ENCODE results near the gene MAP4.

The MAP4 gene

GRCh38 chr3:47961036-47961435 lies 55.2 kb downstream of the MAP4 start:
- DNase-seq (ENCODE audit: low spot score) = no peak

DNA sequence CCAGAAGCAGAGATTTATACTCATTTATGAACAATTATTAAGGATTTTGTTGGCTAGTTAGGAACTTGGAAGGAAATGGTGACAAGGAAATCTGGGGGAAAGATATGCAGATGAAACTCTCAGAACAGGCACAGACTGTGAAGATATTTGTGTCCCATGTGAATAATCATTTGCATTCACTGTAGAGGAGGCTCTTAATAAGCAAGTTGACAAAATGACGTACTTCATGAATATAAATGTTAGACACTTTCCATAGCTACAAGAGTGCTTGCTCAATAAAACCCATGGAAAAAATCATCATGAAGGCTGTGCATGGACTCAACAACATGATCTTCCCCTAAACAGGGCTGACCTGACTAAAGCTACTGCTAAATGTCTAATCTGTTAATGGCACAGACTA lies 59.7 kb downstream of the MAP4 start:
- DNase-seq (ENCODE audit: low spot score) = no peak

DNA sequence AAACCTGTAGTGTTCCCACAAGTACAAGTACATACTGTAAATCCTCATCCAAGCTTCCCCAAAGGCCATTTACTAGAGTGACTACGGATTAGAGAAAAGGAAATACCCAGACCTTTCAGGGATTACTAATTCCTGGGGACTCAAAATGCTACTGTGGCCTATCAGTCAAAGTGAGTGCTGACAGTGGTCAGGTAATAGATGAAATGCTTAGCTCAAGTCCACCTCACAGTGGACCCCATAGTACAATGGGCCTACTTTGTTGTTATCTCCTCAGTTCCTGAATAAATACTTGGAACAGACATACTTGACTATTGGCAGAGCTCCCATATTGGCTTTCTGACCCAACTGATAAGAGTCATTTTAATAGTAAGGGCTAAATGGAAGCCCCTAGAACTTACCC lies 61.6 kb downstream of the MAP4 start:
- no peak for DNase-seq (ENCODE audit: low spot score)

DNA sequence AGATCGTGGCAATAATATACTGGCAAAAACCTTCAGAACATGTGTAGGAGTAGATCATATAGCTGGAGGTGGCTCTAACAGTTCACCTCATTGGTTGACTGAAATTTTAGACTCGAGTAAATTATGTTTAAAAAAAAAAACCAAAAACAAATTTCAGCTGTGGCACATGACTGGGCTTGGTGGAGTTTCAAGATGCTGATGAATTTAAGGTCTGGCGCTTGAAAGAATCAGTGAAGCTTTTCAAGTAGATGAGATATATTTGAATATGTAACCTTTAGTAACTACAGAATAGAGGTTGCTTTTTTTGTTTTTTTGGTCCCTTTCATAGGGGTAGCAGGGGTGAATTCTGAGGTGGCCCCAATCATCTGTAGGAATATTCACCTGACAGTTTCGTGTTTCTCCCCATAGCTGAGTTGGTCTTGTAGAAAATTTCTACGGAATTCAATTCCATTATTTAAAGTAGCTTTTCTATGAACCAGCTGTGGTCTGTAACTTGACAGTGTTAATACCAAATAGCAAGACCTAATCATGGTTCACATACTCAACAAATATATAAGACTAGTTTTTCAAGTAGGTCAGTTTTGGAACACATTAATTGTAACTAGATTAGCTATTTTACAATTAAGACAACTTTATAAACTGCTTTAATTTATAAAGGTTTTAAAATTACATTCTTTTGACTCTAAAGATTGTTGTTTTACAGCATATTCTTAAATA lies 65.6 kb downstream of the MAP4 start:
- no peak for DNase-seq (ENCODE audit: low spot score)

DNA sequence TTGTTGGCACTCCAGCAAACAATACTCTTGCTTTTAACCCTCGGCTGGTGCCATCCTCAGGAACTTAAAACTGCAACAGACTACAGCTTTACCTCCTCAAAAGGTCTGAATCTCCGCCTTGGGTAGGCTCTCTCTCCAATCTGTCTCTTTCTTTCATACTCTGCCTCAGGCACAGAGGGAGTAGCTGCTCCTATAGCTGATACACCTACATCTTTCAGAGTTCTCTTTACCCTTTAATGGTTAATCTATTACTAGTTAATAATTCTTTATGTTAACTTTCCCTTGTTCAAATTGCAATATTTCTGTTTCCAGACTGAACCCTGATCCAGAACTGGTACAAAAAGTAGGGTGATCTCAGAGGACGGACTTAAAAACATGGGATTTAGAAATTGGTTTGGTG lies 66.2 kb downstream of the MAP4 start:
- DNase-seq (ENCODE audit: low spot score) = no peak

DNA sequence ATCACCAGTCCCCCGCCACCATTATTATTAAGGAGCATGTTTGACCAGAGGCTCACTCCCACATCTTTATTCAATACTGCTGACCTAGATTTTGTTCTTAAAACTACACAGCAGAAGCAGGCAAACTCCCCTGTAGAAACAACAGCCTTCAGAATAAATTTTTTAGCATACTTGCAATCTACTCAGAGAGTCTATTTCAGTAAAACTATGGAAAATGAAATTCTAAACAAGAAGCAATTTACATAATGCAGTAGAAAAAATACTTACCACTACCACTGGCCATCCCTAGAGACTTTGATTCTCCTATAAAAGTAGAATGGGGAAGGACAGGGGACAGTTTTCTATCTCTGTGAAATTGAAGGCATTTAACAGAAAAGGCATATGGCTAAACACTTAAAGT lies 76.0 kb downstream of the MAP4 start:
- DNase-seq (ENCODE audit: low spot score) = no peak

- DNase-seq (ENCODE audit: low spot score) = no peak
These were observed 83.8 kb downstream of the MAP4 start for GRCh38 chr3:47932421-47932820.

DNA sequence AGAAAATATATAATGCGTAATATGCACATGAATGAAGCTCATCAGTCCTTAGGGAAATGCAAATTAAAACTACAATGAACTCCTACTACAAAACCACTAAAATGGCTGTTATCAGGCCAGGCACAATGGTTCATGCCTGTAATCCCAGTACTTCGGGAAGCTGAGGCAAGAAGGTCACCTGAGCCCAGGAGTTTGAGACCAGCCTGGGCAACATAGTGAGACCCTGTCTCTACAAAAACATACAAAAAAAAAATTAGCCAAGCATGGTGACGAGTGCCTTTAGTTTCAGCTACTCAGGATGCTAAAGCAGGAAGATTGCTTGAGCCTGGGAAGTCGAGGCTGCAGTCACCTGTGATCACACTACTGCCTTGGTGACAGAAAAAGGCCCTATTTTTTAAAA lies 85.2 kb downstream of the MAP4 start:
- DNase-seq (ENCODE audit: low spot score) = no peak

- DNase-seq (ENCODE audit: low spot score) = no peak
These were observed 99.5 kb downstream of the MAP4 start for GRCh38 chr3:47916696-47917095.

DNA sequence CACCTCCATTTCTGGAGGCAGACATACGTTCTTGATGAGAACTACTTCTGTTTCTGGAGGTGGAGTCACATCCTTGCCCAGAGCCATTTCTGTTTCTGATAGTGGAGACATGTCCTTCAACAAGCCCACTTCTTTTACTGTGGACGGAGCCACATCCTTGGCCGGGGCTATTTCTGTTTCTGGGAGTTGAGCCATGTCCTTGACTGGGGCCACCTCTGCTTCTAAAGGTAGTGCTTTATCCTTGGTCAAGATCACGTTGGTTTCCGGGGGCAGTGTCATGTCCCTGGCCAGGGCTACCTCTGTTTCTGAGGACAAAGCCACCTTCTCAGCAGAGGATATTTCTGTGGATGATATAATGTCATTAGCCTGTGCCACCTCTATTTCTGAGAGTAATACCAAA lies 100.0 kb downstream of the MAP4 start:
- DNase-seq (ENCODE audit: low spot score) = no peak

DNA sequence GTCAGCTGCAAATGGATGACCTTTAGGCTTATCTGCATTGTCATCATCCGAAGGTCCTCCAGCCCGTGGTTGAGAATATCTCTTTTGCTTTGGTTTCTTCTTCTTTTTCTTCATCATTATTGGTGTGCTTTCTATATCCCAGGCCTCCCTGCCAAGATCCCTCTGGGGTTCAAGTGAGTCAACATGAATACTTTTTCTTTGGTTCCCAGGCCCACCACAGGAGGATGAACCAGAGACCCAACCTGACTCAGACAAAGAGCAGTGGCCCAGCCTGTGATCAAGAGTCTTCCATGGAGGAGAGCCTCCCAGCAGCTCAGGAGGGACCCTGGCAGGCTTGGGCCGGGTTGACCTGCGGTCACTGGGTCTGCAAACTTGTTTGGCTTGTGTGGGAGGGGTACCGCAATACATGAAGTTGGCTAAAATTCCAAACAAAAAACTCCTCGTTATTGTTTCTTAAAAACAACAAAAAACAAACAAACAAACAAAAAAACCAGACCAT lies 104.2 kb downstream of the MAP4 start:
- no peak for DNase-seq (ENCODE audit: low spot score)

GRCh38 chr3:47910777-47911440 lies 105.3 kb downstream of the MAP4 start:
- DNase-seq (ENCODE audit: low spot score) = peak; percentile 57

- no peak for DNase-seq (ENCODE audit: low spot score)
These were observed 106.0 kb downstream of the MAP4 start for GRCh38 chr3:47910233-47910632.

- no peak for DNase-seq (ENCODE audit: low spot score)
These were observed 106.6 kb downstream of the MAP4 start for GRCh38 chr3:47909607-47910006.

- no peak for DNase-seq (ENCODE audit: low spot score)
These were observed 107.5 kb downstream of the MAP4 start for GRCh38 chr3:47908744-47909143.

DNA sequence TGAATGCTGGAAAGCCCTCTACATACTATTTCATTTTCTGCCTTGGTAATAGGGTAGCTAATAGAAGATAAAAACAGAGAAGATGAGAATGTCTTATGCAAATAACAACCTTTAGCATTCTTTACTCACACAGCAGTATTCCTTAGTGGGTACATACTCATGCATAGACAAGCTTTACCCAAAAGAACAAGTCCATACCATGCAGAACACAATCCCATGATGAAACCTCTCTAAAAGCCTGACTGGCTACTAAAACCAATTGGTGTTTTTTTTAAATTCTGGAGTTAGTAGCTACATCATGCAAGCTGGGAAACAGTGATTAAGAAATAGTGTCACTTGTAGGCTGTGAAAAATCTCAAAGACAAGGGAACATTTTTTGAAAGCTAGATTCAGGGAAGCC lies 108.4 kb downstream of the MAP4 start:
- no peak for DNase-seq (ENCODE audit: low spot score)

GRCh38 chr3:47902746-47903145 lies 113.5 kb downstream of the MAP4 start:
- DNase-seq (ENCODE audit: low spot score) = no peak

- no peak for DNase-seq (ENCODE audit: low spot score)
These were observed 114.9 kb downstream of the MAP4 start for GRCh38 chr3:47901280-47901833.

GRCh38 chr3:47899495-47900108 lies 116.6 kb downstream of the MAP4 start:
- DNase-seq (ENCODE audit: low spot score) = no peak

GRCh38 chr3:47897954-47898353 lies 118.3 kb downstream of the MAP4 start:
- DNase-seq (ENCODE audit: low spot score) = no peak

DNA sequence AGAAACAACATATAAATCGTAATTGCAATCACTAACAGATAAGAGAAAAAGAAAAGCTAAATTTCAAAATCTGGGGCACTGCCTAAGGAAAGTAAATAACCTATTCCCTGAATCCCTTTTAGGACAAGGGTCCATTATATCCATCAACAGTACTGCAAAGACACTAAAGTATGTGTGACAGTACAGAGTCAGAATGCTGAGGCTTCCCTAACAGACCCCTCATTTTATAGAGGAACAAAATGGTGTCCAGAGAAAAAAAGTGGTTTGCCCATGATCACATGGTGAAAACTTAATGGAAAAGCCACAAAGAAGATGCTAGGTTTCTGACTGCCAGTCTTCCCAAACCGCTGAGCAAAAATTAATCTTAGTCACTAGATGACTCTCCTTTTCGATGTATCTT lies 119.5 kb downstream of the MAP4 start:
- DNase-seq (ENCODE audit: low spot score) = no peak

DNA sequence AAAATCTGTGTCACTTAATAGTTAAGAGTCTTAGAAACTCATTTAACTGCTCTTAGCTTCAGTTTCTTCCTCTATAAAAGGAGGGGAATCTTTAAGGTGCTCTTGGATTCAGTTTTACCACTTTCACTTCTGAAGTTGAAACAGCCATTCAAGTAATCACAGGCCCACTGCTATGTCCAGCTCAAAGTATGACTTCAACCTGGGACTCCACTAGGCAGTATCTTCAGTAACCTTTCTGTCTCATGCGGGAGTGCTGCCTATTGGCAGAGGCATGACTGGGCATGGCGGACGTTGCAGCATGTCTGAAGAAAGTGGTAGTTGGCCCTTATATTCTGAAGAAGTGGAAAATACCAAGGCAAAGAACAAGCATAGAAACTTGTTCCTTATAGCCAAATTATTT lies 121.0 kb downstream of the MAP4 start:
- no peak for DNase-seq (ENCODE audit: low spot score)
